Measurements from ENCODE around the gene IFI35. TPM values are rescaled to one million over a fixed set of nuclear protein-coding genes. Genes with fewer than 3 reads are reported as not detected.
A peak's percentile ranks its signal among the peaks of the same experiment; 100 is the strongest.
"Not testable (repeated sequence)": the region's sequence is repeated elsewhere in the genome, so short reads cannot be mapped to it uniquely, and the experiment has no call there.

IFI35 gene
- polyA plus RNA-seq, 1 of the 3 experiments (the other 2 are of a cell fraction) = 17.6 TPM

DNA sequence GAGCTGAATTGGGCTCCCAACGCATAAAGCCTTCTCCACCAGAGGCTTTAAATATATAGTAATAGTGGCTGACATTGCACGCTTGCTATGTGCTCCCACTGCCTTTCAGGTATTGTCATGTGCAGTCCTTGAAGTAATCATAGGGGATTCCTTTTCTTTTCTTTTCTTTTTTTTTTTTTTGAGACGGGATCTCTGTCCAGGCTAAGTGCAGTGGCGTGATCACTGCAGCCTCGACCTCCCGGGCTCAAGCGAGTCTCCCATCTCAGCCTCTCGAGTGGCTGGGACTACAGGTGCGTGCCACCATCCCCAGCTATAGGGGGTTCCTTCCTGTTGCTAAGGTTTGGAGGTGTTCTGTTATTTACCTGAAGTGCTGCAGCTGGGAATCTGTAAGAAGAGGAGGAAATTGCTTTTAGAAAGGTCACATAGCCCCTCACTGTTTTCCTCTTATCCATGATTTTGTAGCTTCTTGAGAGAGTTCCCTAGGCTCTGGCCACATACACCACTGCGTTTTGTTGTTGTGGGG, 7.5 kb upstream of the IFI35 start (continued):
- TF ChIP-seq MAX (IDR thresholded peaks at IDR 0.05; ENCODE audit: low read depth) (no peak), GATA2 (CRISPR knock-in tag; IDR thresholded peaks at IDR 0.05) (no peak), TCF12 (IDR thresholded peaks at IDR 0.05) (no peak), FOXJ3 (CRISPR knock-in tag; IDR thresholded peaks at IDR 0.05) (no peak), POLR2AphosphoS5 (IDR thresholded peaks at IDR 0.05; ENCODE audit: low read depth, low read length) (no peak), TAF1 (IDR thresholded peaks at IDR 0.05; ENCODE audit: borderline replicate concordance, low read depth, low read length) (no peak), ELF1 (IDR thresholded peaks at IDR 0.05) (no peak)
- TF ChIP-seq, protein P1, sequence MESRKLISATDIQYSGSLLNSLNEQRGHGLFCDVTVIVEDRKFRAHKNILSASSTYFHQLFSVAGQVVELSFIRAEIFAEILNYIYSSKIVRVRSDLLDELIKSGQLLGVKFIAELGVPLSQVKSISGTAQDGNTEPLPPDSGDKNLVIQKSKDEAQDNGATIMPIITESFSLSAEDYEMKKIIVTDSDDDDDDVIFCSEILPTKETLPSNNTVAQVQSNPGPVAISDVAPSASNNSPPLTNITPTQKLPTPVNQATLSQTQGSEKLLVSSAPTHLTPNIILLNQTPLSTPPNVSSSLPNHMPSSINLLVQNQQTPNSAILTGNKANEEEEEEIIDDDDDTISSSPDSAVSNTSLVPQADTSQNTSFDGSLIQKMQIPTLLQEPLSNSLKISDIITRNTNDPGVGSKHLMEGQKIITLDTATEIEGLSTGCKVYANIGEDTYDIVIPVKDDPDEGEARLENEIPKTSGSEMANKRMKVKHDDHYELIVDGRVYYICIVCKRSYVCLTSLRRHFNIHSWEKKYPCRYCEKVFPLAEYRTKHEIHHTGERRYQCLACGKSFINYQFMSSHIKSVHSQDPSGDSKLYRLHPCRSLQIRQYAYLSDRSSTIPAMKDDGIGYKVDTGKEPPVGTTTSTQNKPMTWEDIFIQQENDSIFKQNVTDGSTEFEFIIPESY (IDR thresholded peaks at IDR 0.05; ENCODE audit: borderline replicate concordance, low read depth) = no peak

- H3K27me3 ChIP-seq (ENCODE audit: insufficient read depth); H3K9me3 ChIP-seq; H3K4me3 ChIP-seq (ENCODE audit: low read depth in 2 of 2, low read length in 1 of 2); H2AFZ ChIP-seq (ENCODE audit: low read depth); CTCF ChIA-PET; H3K27ac ChIP-seq (ENCODE audit: low read depth in 2 of 2, low read length in 1 of 2); H3K9me2 ChIP-seq; DNase-seq: not testable (repeated sequence)
- peaks cover 31 to 41% of the 10 kb centered on the region in 2 experiments for H3K36me3 ChIP-seq (replicated peaks in 1 of 2; ENCODE audit: control insufficient read depth in 1 of 2, insufficient read depth in 2 of 2, low read length in 1 of 2)
- POLR2A ChIA-PET = interaction anchor here (1.0 kb wide), 1 partner anchor 23 kb away, joined by 3 read pairs; no protein-coding TSS in a partner anchor
- peaks cover 6 to 11% of the 10 kb centered on the region in 2 experiments; a peak in 2 of 4 replicates for H3K4me1 ChIP-seq (ENCODE audit: control insufficient read depth in 1 of 2, insufficient read depth in 2 of 2, low read depth in 1 of 2, low read length in 1 of 2)
- H3K4me2 ChIP-seq = peak overlapping the region; percentile 16; the same call in 1 of the 2 replicates
- peaks cover 78% of the 10 kb centered on the region for H3F3A ChIP-seq (replicated peaks; ENCODE audit: insufficient read depth)
- WGBS (ENCODE audit: low lambda C conversion rate) = 94% methylated on average over 13 of the region's 13 CpGs
- H3K79me2 ChIP-seq (ENCODE audit: insufficient read depth) = peaks cover 41% of the 10 kb centered on the region
- peak overlapping the region; percentile 24; the same call in 1 of the 2 replicates for H3K9ac ChIP-seq
- H4K20me1 ChIP-seq (ENCODE audit: insufficient read depth) = peaks cover 41% of the 10 kb centered on the region
These were observed 5.7 kb upstream of the IFI35 start for GRCh38 chr17:43000894-43001293.

- no peaks in the 10 kb centered on the region for H3K9me2 ChIP-seq
- ChIA-PET CTCF (interaction anchor here (0.9 kb wide), 1 partner anchor 14 kb away, joined by 3 read pairs; no protein-coding TSS in a partner anchor), POLR2A (no interaction called here)
- peak overlapping the region in 1 of 2 experiments; percentile 25; a peak in 1 of 4 replicates for H3K27ac ChIP-seq (ENCODE audit: low read depth in 2 of 2, low read length in 1 of 2)
- no peak for DNase-seq
- H3K9me3 ChIP-seq = no peaks in the 10 kb centered on the region
- H4K20me1 ChIP-seq (ENCODE audit: insufficient read depth) = peaks cover 40% of the 10 kb centered on the region
- H3K4me3 ChIP-seq (ENCODE audit: low read depth in 2 of 2, low read length in 1 of 2) = no peak overlapping the region
- no peak overlapping the region for H2AFZ ChIP-seq (ENCODE audit: low read depth)
- H3K9ac ChIP-seq = no peak overlapping the region
- H3K79me2 ChIP-seq (ENCODE audit: insufficient read depth) = peaks cover 37% of the 10 kb centered on the region
- peaks cover 6 to 7% of the 10 kb centered on the region in 2 experiments; a peak in 2 of 4 replicates for H3K4me1 ChIP-seq (ENCODE audit: control insufficient read depth in 1 of 2, insufficient read depth in 2 of 2, low read depth in 1 of 2, low read length in 1 of 2)
- no peak overlapping the region for H3K4me2 ChIP-seq
- no peaks in the 10 kb centered on the region for H3K27me3 ChIP-seq (ENCODE audit: insufficient read depth)
- 86% methylated on average over 5 of the region's 5 CpGs for WGBS (ENCODE audit: low lambda C conversion rate)
- peaks cover 77% of the 10 kb centered on the region for H3F3A ChIP-seq (replicated peaks; ENCODE audit: insufficient read depth)
- H3K36me3 ChIP-seq (replicated peaks in 1 of 2; ENCODE audit: control insufficient read depth in 1 of 2, insufficient read depth in 2 of 2, low read length in 1 of 2) = peaks cover 31 to 41% of the 10 kb centered on the region in 2 experiments
- no peak for TF ChIP-seq MEF2A (IDR thresholded peaks at IDR 0.05; ENCODE audit: borderline replicate concordance, low read depth)
- no peak for TF ChIP-seq GATA2 (CRISPR knock-in tag; IDR thresholded peaks at IDR 0.05)
- no peak for TF ChIP-seq YY1 (IDR thresholded peaks at IDR 0.05; ENCODE audit: low read depth)
- no peak for TF ChIP-seq CHD2 (IDR thresholded peaks at IDR 0.05; ENCODE audit: low read length, partially characterized antibody)
- TF ChIP-seq TEAD4 (IDR thresholded peaks at IDR 0.05; ENCODE audit: borderline replicate concordance, insufficient read depth) = no peak
- TF ChIP-seq, protein P2, sequence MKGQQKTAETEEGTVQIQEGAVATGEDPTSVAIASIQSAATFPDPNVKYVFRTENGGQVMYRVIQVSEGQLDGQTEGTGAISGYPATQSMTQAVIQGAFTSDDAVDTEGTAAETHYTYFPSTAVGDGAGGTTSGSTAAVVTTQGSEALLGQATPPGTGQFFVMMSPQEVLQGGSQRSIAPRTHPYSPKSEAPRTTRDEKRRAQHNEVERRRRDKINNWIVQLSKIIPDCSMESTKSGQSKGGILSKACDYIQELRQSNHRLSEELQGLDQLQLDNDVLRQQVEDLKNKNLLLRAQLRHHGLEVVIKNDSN (IDR thresholded peaks at IDR 0.05; ENCODE audit: borderline replicate concordance, low read depth) = no peak
- no peak for TF ChIP-seq TAF1 (IDR thresholded peaks at IDR 0.05; ENCODE audit: borderline replicate concordance, low read depth, low read length)
- no peak for TF ChIP-seq SMC3 (IDR thresholded peaks at IDR 0.05; ENCODE audit: low read depth, low read length)
- TF ChIP-seq TCF12 (IDR thresholded peaks at IDR 0.05) = no peak
- TF ChIP-seq GABPA (IDR thresholded peaks at IDR 0.05; ENCODE audit: low read depth) = no peak
- no peak for TF ChIP-seq NRF1 (IDR thresholded peaks at IDR 0.05; ENCODE audit: low read depth, low read length)
- no peak for TF ChIP-seq REST (IDR thresholded peaks at IDR 0.05; ENCODE audit: low read depth, low read length)
These were observed 2.9 kb upstream of the IFI35 start for GRCh38 chr17:43003542-43004172.

All from SK-N-SH (cell line).